Prostate gland (tissue), 2 donors: ENCODE data around the gene RABGGTA.

Experiments used
- POLR2AphosphoS5 ChIP-seq: sonication (generic); formaldehyde crosslinking; IDR thresholded peaks from one replicate; pipeline ENCODE4 v1.6.1; 2017; ENCODE audit warnings: antibody characterized with exemption
- TF ChIP-seq, protein P1 (sequence below), 4 experiments: fragments of 200-600 bp in 2 of 4; fragments of 450-650 bp in 2 of 4; sonication (generic) in 2 of 4; IDR thresholded peaks; 1 replicate in 3 of 4; 2 replicates in 1 of 4; pipeline ENCODE4 v1.5.1; 2016 to 2019; ENCODE audit warnings: antibody characterized with exemption in 4 of 4, mild to moderate bottlenecking in 2 of 4, moderate library complexity in 2 of 4

- TF ChIP-seq, protein P1, sequence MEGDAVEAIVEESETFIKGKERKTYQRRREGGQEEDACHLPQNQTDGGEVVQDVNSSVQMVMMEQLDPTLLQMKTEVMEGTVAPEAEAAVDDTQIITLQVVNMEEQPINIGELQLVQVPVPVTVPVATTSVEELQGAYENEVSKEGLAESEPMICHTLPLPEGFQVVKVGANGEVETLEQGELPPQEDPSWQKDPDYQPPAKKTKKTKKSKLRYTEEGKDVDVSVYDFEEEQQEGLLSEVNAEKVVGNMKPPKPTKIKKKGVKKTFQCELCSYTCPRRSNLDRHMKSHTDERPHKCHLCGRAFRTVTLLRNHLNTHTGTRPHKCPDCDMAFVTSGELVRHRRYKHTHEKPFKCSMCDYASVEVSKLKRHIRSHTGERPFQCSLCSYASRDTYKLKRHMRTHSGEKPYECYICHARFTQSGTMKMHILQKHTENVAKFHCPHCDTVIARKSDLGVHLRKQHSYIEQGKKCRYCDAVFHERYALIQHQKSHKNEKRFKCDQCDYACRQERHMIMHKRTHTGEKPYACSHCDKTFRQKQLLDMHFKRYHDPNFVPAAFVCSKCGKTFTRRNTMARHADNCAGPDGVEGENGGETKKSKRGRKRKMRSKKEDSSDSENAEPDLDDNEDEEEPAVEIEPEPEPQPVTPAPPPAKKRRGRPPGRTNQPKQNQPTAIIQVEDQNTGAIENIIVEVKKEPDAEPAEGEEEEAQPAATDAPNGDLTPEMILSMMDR (IDR thresholded peaks at IDR 0.05): no peak
- TF ChIP-seq POLR2AphosphoS5: no peak
Observed at GRCh38 chr14:24314377-24315193, 43.2 kb upstream of the RABGGTA start.
